ENCODE results near the gene UGT2B17.

The UGT2B17 gene

DNA sequence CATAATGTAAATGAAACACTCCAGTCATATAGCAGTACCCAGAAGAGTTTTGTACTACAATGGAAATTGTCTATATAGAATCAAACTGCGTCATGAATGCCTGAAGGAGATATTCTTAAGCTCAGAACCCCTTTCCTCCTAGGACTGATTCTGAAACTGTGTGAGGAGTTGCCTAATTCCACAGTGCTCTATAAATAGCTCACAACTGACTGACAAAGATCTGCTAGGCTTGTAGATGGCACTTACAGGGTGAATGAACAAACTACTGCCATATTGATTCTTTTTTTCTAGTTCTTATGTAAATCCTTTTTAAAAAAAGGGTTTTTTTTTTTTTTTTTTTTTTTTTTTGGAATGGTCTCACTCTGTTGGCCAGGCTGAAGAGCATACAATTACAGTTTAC, 30.1 kb upstream of the UGT2B17 start:
- H3K9me3 ChIP-seq (ENCODE audit: control insufficient read depth, low read length): no peaks in the 10 kb centered on the region
- no peaks in the 10 kb centered on the region for H3K27me3 ChIP-seq (ENCODE audit: control insufficient read depth, insufficient read depth, low read length)
- H3K79me2 ChIP-seq: no peaks in the 10 kb centered on the region
- H3K36me3 ChIP-seq (ENCODE audit: control insufficient read depth, insufficient read depth, low read length): no peaks in the 10 kb centered on the region
- H3K4me3 ChIP-seq (ENCODE audit: low read depth, low read length): no peak overlapping the region
- no peak overlapping the region for H2AFZ ChIP-seq
- H3K4me1 ChIP-seq: no peaks in the 10 kb centered on the region
- H3K4me2 ChIP-seq (ENCODE audit: low read length): no peak overlapping the region
- TF ChIP-seq, protein P1, sequence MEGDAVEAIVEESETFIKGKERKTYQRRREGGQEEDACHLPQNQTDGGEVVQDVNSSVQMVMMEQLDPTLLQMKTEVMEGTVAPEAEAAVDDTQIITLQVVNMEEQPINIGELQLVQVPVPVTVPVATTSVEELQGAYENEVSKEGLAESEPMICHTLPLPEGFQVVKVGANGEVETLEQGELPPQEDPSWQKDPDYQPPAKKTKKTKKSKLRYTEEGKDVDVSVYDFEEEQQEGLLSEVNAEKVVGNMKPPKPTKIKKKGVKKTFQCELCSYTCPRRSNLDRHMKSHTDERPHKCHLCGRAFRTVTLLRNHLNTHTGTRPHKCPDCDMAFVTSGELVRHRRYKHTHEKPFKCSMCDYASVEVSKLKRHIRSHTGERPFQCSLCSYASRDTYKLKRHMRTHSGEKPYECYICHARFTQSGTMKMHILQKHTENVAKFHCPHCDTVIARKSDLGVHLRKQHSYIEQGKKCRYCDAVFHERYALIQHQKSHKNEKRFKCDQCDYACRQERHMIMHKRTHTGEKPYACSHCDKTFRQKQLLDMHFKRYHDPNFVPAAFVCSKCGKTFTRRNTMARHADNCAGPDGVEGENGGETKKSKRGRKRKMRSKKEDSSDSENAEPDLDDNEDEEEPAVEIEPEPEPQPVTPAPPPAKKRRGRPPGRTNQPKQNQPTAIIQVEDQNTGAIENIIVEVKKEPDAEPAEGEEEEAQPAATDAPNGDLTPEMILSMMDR (IDR thresholded peaks at IDR 0.05): no peak
- H3K27ac ChIP-seq: no peak overlapping the region
- no peak overlapping the region for H3K9ac ChIP-seq

DNA sequence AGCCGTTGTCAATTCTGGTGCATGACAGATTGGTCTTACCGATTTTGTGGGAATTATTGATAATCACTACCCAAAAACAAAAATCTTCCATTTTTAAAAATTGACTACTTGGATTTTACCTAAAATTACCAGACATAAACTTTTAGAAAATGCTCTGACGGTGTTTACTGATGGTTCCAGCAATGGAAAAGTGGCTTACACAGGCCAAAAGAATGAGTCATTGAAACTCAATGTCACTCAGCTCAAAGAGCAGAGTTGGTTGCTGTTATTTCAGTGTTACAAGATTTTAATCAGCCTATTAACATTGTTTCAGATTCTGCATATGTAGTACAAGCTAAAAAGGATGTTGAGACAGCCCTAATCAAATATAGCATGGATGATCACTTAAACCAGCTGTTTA, 23.0 kb upstream of the UGT2B17 start:
- Histone ChIP-seq H3K27ac (no peak overlapping the region), H3K36me3 (ENCODE audit: control insufficient read depth, insufficient read depth, low read length) (no peaks in the 10 kb centered on the region), H2AFZ (no peak overlapping the region), H3K9ac (no peak overlapping the region), H3K4me2 (ENCODE audit: low read length) (no peak overlapping the region), H3K79me2 (no peaks in the 10 kb centered on the region), H3K4me1 (no peaks in the 10 kb centered on the region), H3K9me3 (ENCODE audit: control insufficient read depth, low read length) (no peaks in the 10 kb centered on the region), H3K27me3 (ENCODE audit: control insufficient read depth, insufficient read depth, low read length) (no peaks in the 10 kb centered on the region), H3K4me3 (ENCODE audit: low read depth, low read length) (no peak overlapping the region)
- TF ChIP-seq, protein P1 (IDR thresholded peaks at IDR 0.05): no peak

DNA sequence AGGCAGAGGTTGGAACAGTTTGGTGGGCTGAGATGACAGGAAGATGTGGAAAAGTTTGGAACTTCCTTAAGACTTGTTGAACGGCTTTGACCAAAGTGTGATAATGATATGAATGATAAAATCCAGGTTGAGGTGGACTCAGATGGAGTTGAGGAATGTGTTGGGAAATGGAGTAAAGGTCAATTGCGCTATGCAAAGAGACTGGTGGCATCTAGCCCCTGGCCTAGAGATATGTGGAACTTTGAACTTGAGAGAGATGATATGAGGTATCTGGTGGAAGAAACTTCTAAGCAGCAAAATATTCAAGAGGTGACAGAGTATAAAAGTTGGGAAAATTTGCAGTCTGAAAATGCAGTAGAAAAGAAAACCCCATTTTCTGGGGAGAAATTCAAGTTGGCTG, 21.4 kb upstream of the UGT2B17 start:
- H3K27ac ChIP-seq: no peak overlapping the region

DNA sequence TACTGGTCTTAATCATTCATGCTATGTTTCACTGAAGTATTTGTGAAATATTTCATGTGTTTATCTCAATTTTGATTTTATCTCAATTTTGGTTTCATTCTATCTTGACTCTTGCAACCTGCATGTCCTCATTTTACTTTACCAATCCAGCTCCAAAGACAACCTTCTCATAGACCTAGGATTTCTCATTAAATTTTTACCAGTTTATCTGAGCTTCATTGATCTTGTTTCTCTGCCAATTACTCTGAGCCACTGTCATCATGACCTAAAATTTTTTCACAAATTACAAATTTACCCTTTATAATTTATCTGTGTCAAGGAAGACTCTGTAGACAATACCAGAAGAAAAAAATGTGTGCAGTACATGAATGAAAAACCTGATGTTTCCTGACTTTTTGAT, 18.6 kb upstream of the UGT2B17 start:
- no peak overlapping the region for H3K27ac ChIP-seq

More for the DNA sequence above, 21.4 kb upstream of the UGT2B17 start:
- Histone ChIP-seq H3K9ac (no peak overlapping the region), H3K4me1 (no peaks in the 10 kb centered on the region), H3K36me3 (ENCODE audit: control insufficient read depth, insufficient read depth, low read length) (no peaks in the 10 kb centered on the region), H3K4me2 (ENCODE audit: low read length) (no peak overlapping the region), H3K27me3 (ENCODE audit: control insufficient read depth, insufficient read depth, low read length) (no peaks in the 10 kb centered on the region), H3K4me3 (ENCODE audit: low read depth, low read length) (no peak overlapping the region), H3K79me2 (no peaks in the 10 kb centered on the region), H2AFZ (no peak overlapping the region), H3K9me3 (ENCODE audit: control insufficient read depth, low read length) (no peaks in the 10 kb centered on the region)
- TF ChIP-seq, protein P1 (IDR thresholded peaks at IDR 0.05): no peak

DNA sequence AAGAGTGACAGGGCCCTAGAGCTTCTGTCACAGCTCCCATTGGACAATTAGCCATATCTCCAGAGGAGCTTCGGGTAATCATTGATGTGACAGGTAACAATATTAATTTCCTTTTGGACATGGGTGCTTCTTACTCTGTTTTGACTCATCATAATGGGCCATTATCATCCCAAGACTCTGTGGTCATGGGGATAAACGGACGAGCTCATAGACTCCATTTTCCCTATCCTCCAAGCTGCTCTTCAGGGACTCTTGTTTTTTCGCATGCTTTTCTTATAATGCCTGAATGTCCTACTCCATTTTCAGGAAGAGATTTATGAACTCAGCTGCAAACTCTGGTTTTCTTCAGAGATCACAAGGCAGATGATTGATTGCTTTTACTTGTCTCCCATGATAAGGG, 17.0 kb upstream of the UGT2B17 start:
- H3K9ac ChIP-seq: no peak overlapping the region
- H3K27me3 ChIP-seq (ENCODE audit: control insufficient read depth, insufficient read depth, low read length): no peaks in the 10 kb centered on the region
- H3K9me3 ChIP-seq (ENCODE audit: control insufficient read depth, low read length): no peaks in the 10 kb centered on the region
- H3K4me1 ChIP-seq: no peaks in the 10 kb centered on the region
- no peak overlapping the region for H3K27ac ChIP-seq
- no peaks in the 10 kb centered on the region for H3K36me3 ChIP-seq (ENCODE audit: control insufficient read depth, insufficient read depth, low read length)
- H2AFZ ChIP-seq: no peak overlapping the region
- H3K4me2 ChIP-seq (ENCODE audit: low read length): no peak overlapping the region
- H3K79me2 ChIP-seq: no peaks in the 10 kb centered on the region
- no peak overlapping the region for H3K4me3 ChIP-seq (ENCODE audit: low read depth, low read length)
- TF ChIP-seq, protein P1 (IDR thresholded peaks at IDR 0.05): no peak

More for the DNA sequence above, 18.6 kb upstream of the UGT2B17 start:
- no peaks in the 10 kb centered on the region for H3K4me1 ChIP-seq
- no peaks in the 10 kb centered on the region for H3K79me2 ChIP-seq
- no peaks in the 10 kb centered on the region for H3K9me3 ChIP-seq (ENCODE audit: control insufficient read depth, low read length)
- TF ChIP-seq, protein P1 (IDR thresholded peaks at IDR 0.05): no peak
- no peak overlapping the region for H2AFZ ChIP-seq
- H3K27me3 ChIP-seq (ENCODE audit: control insufficient read depth, insufficient read depth, low read length): no peaks in the 10 kb centered on the region
- H3K4me2 ChIP-seq (ENCODE audit: low read length): no peak overlapping the region
- H3K4me3 ChIP-seq (ENCODE audit: low read depth, low read length): no peak overlapping the region
- no peaks in the 10 kb centered on the region for H3K36me3 ChIP-seq (ENCODE audit: control insufficient read depth, insufficient read depth, low read length)
- no peak overlapping the region for H3K9ac ChIP-seq

Measured in parathyroid adenoma (tissue), 2 donors.